Measurements from ENCODE around the gene LRRC8D.
"Not testable (repeated sequence)": the region's sequence is repeated elsewhere in the genome, so short reads cannot be mapped to it uniquely, and the experiment has no call there.

LRRC8D gene

DNA sequence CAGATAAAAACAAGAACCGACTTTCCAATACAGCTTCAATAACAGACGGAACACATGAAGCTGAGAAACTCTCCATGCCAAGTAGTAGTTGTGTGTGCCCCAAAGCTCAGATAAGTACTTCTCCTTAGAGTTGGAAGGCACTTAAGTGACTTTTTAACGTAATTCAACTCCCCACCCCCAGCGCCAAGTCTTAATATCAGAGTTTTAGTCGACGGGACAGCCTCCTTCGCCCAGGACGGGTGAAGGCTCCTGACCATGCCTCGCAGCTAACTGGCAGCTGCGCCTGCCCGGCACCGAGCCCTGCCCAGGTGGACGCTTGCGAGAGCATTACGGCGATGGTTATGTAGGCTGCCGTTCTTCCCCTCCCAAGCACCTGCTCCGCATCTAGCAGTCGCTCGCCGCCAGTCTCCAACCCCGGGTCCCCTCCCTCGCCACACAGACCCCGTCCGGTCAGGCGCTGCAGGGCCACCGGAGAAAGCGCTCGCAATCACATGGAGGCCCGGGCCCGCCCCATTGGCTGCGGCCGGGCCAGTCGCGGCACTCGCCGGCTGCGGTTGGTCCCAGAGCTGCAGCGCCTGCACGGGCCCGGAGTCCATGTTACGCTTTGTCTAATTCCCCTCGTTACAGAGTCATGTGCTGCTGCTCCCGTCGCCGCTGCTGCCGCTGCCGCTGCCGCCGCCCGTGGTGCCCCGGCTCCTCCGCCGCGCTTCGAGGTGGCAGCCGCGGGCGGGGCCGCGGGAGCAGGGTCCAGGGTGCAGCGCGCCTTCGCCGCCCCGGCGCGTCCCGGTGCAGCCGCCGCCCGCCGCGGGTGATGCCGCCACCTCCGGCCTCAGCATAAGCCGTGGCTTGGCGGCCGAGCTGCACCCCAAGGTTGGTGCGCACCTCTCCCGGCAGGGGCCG is at the start of gene LRRC8D:
Gene LRRC8D (plus strand): TSS at position 611 of the 900 bp plus-strand sequence. CDS start 112,037 bp downstream, outside the sequence.
- peak; percentile 72 for DNase-seq

DNA sequence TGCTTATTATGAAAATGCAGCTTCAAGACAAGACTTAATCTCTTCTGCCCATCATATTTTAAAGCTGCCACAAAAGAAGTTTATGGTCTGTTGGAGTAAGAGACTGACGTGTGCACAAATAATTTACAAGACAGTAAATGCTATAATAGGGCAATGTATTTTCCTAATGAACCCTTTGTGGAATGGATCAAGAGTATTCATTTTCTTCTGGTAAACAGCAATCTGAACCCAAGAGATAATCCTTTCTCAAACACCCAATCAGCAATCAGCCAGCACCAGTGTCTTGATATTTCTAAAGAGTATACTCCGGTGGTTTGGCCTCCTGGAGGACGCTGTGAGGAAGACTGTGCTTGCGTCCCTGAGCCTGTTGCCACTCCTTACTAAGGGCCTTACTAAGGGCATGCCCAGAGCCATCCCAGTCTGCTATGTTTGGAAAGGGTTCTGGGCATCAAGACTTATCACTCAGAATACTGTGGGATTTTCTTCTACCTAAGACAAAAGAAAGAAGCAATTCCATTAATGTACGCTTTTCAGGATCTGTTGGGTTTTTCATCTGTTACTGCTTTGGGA is 48.8 kb upstream of the LRRC8D start:
- no peak for DNase-seq

DNA sequence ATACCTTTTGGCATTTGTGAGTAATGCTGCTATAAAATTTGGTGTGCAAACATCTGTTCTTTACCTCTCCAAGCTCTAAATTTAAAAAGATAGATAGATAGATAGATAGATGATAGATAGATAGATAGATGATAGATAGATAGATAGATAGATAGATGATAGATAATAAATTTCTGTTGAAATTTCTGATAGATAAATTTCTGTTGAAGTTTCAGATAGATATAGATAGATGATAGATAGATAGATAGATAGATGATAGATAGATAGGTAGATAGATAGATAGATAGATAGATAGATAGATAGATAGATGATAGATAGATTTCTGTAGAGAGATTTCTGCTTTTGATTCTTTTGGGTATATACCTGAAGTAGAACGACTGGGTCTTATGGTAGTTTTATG is 44.7 kb upstream of the LRRC8D start:
- DNase-seq, result not testable (repeated sequence)

DNA sequence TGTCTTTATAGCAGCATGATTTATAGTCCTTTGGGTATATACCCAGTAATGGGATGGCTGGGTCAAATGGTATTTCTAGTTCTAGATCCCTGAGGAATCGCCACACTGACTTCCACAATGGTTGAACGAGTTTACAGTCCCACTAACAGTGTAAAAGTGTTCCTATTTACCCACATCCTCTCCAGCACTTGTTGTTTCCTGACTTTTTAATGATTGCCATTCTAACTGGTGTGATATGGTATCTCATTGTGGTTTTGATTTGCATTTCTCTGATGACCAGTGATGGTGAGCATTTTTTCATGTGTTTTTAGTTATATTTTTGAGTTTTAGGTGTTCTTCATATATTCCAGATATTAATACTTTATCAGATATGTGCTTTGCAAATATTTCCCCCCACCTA is 43.6 kb upstream of the LRRC8D start:
- not testable (repeated sequence) for DNase-seq

DNA sequence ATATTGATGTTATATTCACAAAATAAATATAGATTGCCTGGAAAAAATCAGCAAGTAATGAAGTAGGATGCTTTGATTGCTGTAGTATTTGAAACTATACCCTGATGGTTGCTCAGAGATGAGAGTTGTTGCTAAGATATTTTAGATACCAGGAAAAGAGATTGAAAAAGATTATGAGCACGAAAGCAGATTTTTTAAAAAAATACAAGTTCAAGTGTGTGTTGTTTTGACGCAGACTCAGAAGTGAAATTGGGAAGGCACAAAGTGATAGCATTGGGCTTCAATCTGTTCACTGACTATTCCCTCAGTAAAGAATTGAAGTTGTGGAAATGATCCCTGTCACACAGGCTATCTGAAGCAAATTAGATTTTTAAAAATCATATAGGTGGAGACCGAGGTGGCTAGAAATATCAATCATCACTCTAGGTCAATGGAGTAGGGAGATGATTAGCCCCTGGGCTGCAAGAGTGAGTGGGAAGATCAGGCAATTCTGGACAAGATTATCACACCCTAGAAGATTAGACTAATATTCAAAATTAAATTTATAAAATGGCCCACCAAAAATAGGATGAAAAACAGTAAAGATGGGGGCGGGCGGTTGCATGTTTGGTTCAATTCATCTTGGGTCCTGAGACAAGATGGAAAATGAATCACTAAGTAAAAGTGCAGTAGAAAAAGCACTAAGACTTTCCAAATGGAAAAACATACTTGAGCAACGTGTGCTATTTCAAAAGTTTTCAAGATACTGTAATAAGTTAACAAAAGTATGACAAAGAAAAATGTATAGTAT is 41.5 kb upstream of the LRRC8D start:
- DNase-seq, result no peak

DNA sequence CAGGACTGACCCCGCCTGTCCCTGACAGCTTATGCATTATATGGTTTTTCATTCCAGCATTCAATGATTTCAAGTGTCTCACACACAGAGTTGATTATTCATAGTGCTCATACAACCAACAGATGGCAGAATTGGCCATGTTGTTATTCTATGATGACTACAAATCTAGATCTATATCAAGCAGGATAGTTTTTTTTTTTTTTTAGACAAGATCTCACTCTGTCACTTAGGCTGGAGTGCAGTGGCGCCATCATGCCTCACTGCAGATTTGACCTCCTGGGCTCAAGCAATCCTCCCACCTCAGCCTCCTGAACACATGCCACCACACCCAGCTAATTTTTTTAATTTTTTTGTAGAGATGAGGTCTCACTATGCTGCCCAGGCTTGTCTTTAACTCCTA is 40.1 kb upstream of the LRRC8D start:
- peak; percentile 47 for DNase-seq

DNA sequence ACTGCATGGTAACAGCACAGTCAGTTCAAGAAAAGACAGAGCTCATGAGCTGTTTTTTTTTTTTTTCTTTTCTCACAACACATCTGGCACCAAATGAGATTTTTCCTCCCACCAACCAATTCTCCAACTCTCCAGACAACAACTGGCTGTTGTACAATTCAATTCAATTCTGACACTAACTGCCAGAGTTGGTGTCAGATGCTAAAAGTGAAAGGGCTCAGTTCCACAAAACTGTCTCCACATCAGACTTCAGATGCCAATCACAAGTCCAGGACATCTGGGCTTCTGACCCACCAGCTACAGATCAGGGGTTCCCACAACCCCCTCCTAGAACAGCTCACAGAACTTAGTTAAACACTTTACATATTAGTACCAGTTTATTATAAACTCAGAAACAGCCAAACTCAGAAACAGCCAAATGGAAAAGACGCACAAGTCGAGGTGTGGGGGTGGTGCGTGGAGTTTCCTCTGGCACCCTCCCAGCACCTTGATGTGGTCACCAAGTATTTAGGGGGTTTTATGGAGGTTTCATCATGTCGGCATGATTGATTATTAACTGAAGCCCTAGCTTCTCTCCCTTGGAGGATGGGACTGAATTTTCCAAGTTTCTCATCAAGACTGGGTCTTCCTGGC is 39.2 kb upstream of the LRRC8D start:
- peak; percentile 56 for DNase-seq

DNA sequence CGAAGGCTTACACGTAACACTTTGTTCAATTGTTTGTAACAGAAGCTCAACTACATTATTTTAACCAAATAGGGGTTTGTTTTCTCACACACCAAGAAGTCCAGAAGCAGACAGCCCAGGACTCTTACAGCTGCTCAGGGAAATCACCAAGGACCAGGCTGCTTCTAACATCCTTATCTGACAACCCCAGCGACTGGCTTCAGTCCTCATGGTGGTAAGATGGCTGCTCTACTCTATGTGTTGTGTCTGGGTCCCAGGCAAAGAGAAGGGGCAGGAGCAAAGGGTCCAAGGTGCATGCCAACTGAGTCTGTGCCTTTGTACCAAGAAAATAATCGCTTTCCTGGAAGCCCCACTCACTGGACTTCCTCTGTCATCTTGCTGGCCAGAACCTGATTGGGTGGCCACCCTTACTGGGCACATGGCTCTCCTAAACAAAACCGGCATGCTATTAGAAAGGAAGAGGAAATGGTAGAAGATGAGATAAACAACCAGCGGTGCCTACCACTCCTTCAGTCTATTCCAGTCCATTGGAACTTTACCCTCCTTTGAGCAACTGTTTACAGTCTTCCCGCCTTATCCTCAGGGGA is 34.1 kb upstream of the LRRC8D start:
- DNase-seq, result no peak

DNA sequence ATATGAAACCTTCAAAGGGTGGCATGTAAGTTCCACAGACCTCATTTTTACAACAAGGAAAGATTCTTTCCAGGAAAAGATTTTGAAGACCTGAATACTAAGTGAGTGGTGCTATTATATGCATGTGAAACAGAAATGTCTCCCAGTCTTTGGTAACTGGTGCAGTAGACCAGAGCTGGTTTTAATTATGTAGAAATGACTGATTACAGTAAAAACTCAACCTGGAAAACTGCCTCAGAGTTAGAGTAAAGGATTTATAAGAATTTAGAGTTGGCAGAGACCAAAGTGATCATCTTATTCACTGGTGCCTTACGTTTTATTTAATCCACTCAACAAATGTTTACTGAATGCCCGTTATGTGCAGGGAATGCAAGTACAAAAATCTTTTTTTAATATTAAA is 30.2 kb upstream of the LRRC8D start:
- no peak for DNase-seq

DNA sequence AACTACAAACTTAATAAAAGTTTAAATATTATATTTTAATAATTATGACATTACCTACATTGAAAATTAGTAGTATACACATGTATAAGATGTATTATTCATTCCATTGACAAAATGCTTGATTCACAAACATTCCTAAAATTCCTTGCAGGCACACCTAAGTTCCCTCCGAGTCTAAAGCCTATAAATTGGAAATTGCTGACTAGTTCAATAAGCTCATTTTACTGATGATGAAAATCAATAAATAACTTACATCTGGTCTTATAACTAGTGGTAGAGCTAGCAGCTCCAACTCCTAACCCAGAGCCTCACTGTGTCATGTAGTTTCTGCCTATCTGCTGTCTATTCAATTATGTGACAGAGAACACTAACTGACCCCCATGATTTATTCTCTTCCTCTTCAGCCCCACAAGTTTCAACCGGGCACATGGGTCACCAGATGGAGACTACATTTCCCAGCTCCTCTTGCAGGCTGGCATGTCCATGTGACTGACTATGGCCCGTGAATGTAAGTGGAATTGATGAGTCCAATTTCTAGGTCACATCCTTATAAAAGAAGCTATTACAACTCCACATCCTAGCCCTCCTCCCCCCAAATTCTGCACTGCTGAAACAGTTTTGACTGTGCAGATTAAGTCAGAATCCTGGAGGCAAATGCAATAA is 29.6 kb upstream of the LRRC8D start:
- no peak for DNase-seq

DNA sequence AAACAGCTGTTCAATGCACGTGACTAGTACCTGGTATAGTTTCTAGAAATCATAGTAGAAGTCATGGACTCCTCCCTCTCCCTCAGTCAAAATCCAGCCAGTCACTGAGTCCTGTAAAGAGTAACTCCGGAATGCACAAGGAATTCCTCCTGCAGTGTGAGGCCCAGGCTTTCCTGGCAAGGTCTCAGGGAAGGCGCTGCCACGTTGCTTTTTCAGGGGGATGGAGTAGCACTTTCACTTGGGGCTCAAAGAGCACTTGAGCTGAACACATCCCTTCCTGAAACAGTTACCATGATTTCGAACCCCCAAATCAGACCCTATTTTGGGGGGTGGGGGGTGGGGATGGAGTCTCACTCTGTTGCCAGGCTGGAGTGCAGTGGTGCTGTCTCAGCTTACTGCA is 26.4 kb upstream of the LRRC8D start:
- no peak for DNase-seq

DNA sequence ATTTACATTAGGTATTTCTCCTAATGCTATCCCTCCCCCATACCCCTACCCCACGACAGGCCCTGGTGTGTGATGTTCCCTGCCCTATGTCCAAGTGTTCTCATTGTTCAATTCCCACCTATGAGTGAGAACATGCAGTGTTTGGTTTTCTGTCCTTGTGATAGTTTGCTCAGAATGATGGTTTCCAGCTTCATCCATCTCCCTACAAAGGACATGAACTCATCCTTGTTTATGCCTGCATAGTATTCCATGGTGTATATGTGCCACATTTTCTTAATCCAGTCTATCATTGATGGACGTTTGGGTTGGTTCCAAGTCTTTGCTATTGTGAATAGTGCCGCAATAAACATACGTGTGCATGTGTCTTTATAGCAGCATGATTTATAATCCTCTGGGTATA is 25.3 kb upstream of the LRRC8D start:
- not testable (repeated sequence) for DNase-seq

DNA sequence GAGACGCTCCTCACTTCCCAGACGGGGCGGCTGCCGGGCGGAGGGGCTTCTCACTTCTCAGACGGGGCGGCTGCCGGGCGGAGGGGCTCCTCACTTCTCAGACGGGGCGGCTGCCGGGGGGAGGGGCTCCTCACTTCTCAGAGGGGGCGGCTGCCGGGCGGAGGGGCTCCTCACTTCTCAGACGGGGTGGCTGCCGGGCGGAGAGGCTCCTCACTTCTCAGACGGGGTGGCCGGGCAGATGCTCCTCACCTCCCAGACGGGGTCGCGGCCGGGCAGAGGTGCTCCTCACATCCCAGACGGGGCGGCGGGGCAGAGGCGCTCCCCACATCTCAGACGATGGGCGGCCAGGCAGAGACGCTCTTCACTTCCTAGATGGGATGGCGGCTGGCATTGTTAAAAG is 23.0 kb upstream of the LRRC8D start:
- not testable (repeated sequence) for DNase-seq

DNA sequence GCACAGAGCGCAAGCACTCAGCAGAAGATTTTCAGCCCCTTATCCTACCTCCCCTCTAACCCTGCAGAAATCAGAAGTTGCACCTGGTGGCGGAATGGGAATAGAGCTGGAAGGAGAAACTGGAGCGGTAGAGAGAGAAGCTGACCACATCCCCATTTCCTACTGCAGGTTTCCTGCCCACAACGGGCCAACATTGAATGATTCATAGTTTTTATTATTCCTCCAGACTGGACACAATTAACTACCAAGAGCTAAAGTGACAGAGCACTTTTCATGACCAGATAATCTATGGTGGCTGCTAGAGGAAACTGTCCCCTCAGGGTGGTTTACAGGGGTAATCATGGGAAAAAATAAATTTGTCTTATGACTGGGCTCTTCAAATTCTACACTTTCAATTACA is 21.3 kb upstream of the LRRC8D start:
- DNase-seq, result no peak

DNA sequence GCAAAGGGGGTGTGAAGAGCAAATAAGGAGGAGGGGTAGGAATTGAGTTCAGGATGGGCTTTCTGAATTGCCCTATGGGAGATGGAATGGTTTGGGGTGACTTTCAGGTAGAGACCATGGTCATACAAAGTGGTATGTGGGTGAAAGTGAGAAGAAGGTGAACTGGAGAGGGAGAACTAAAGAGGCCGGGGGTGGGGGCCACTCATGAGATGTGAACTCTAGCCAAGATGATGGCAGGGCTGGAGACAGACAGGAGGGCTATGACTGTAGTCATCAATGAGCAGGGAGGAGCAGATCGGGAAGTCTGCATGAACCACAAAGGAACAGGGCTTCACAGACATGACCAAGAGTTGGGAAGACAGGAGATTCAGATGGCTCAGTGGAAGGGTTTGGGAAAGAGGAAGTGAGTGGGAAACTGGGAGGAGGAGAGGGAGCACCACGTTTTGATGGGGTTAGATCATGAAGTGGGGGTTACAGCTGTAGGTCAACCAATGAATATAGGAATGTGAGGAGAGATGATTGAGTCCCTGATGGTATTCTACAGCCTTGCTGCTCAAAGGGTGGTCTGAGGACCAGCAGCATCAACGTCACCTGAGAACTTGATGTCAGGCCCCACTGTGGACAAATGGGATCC is 20.7 kb upstream of the LRRC8D start:
- no peak for DNase-seq

DNA sequence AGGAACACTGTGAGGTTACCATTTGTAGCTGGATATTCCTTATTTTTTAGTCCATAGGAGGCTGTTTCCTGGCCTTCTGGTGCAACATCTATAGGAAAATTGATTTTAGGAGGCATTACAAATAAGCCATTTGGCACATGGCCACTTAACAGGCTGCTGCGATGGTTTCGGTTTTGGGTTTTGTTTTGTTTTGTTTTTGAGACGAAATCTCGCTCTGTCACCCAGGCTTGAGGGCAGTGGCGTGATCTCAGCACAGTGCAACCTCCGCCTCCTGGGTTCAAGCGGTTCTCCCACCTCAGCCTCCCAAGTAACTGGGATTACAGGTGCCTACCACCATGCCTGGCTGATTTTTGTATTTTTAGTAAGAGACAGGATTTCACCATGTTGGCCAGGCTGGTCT is 20.1 kb upstream of the LRRC8D start:
- no peak for DNase-seq

DNA sequence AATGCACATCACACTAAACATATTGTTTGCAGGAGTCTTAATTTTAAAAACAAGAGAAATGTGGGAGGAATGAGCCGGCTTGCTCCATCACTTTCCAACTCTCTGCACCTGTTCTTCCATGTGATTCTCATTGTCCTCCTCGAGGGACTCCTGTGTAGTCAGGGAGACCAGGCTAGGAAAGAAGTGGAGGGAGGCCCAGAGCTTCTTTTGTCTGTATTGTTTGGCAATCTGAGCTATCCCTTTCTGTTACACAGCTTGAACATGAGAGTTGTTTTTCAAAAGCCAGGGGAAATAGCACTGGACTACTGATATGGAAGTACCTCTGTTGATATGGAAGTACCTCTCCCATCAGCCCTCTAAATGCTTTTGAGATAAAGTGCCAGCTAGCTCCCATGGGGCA is 18.8 kb upstream of the LRRC8D start:
- no peak for DNase-seq

DNA sequence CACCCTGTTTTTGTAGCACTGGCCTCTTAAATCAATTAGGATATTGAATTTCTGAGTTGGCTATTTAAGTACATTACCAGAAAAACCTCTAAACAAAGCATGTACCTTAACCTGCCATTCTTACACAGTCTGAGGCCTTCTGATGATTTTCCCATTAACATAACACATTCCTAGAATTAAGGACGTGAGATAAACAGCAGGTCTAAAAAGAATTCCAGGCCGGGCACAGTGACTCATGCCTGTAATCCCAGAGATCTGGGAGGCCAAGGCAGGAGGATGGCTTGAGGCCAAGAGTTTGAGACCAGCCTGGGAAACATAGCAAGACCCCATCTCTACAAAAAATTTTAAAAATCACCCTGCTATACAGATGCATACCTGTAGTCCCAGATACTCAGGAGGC is 18.0 kb upstream of the LRRC8D start:
- no peak for DNase-seq

DNA sequence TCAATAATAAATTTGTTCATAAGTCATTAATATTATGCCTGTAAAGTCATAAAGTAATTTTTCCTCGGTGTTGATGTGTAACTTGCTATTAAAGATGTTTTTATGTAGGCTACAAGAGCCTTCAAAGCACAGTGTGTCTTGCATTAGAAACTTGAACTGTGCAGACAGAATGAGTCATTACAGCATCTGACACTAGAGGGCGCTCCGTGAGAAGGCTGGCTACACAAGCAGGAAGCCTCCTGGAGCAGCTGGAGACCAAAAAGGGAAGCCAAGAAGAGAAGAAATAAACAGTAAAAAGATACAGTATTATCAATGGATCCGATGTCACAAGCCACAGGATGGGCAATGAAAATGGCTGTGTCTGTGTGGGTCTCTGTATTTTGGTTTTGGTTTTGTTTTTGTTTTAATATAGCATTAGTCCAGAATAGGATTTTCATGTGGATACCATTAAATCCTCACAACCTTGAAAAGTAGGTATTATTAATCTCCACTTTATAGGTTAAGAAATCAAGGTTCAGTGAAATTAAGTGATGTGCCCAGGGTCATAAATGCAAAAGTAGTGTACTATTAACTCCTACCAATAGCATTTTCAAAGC is 16.1 kb upstream of the LRRC8D start:
- peak; percentile 85 for DNase-seq

DNA sequence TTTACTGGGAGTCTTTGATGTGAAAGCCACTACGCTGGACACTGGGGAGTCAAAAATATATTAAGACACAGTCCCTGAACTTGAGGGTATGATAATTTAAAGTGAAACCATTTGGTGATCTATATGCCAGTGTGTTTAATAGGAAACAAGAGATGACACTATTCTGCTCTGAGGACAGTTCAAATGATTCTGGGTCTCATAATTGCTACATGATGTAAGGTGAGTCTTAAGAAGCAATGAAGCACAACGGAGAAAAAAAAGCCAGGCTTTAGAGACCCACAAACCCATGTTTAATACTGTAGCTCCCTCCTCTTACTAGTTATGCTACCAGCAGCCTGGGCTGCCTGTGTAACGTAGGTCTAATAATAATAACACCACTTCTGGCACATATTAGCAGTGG is 14.2 kb upstream of the LRRC8D start:
- DNase-seq, result no peak

DNA sequence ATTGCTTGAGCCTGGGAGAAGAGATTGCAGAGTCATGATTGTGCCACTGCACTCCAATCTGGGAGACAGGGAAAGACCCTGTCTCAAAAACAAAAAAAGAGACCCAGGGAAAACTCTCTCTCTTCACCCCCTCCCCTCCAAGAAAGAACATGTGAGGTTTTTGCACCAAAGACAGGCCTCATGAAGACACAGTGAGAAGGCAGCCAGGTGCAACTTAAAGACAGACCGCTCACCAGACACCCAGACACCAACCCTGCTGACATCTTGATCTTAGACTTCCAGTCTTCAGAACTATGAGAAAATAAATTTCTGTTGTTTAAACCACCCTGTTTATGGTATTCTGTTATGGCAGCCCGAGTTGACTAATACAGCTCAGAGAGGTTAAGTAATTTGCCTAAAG is 13.3 kb upstream of the LRRC8D start:
- no peak for DNase-seq
